GM13976 (cell line): ENCODE measurements around the gene OR13C4.

ENCODE experiments used
- DNase-seq: peaks from one replicate; pipeline ENCODE4 v3.0.0; 2012; ENCODE audit warnings: low spot score
- CTCF ChIP-seq: IDR thresholded peaks from 2 replicates; pipeline ENCODE4 v1.5.1; 2012; ENCODE audit warnings: borderline replicate concordance, mild to moderate bottlenecking; ENCODE audit not compliant: insufficient read depth; ENCODE audit errors: extremely low read depth, missing control alignments, control extremely low read depth
- in situ Hi-C: fragments of 300-500 bp; cut with MboI; formaldehyde crosslinking; loops from one replicate; pipeline ENCODE4 v1.12.0; 2022; ENCODE audit warnings: low sequenced_read_pairs, mixed read lengths, inconsistent platforms; ENCODE audit not compliant: unreplicated experiment

OR13C4 gene

DNA sequence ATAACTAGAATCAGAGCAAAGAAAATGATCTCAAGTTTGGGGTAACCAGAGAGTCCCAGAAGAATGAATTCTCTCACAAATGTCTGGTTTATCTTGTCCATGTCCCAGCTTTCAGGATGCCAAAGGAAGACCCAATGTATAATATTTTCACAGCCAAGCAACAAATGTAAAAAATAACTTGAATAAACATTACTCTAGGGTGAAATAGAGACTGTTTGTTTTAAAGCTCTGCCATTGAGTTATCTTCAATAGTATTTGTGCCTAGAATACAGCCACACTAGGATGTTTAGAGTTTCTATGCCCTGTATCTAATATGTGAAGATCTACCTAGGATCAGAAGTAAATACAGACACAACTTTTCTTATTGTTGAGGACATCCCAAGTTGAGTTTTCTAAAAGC, at the start of gene OR13C4:
TSS of gene OR13C4 (minus strand) at position 101 of the 400 bp plus-strand sequence. CDS start at position 101, 0 bp downstream.
- no peak for TF ChIP-seq CTCF
- no peak for DNase-seq
- in situ Hi-C loops: no loop called here

- TF ChIP-seq CTCF: no peak
- in situ Hi-C loops: no loop called here
- no peak for DNase-seq
These were observed 48.4 kb upstream of the OR13C4 start for GRCh38 chr9:104575456-104575855.

- no peak for TF ChIP-seq CTCF
- in situ Hi-C loops: no loop called here
- DNase-seq: no peak
These were observed 45.6 kb upstream of the OR13C4 start for GRCh38 chr9:104572612-104573011.

DNA sequence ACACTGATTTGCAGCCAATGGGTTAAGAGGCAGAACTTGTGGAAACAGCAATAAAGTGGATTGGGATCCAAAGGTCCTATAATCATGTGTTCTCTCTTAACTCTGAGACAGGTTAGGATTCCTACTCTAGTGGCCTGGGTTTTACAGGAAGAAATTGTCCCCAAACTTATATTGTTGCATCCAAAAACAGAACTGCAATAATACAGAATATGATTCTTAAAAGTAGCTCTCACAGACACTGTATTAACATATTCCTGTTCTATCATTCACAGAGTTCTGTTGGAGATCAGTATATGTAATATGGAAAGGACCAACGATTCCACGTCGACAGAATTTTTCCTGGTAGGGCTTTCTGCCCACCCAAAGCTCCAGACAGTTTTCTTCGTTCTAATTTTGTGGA, 41.9 kb upstream of the OR13C4 start, which contains the start of gene OR13C8:
TSS of gene OR13C8 (plus strand) at position 301 of the 400 bp plus-strand sequence. CDS start at position 301, 0 bp downstream.
- TF ChIP-seq CTCF: no peak
- DNase-seq: no peak
- in situ Hi-C loops: no loop called here

GRCh38 chr9:104564358-104564757, 37.3 kb upstream of the OR13C4 start:
- DNase-seq: no peak
- in situ Hi-C loops: no loop called here
- no peak for TF ChIP-seq CTCF

GRCh38 chr9:104556830-104557634, 30.0 kb upstream of the OR13C4 start:
- no peak for TF ChIP-seq CTCF
- in situ Hi-C loops: no loop called here
- no peak for DNase-seq

DNA sequence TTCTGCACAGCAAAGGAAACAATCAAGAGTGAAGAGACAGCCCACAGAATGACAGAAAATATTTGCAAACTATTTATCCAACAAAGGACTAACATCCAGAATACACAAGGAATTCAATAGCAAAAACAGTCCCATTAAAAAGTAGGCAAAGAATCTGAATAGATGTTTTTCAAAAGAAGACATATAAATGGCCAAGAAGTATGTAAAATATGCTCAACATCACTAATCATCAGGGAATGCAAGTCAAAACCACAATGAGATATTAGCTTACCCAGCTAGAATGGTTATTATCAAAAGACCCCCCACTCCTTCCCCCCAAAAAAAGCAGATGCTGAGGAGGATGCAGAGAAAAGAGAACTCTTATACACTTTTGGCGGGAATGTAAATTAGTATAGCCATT, 28.5 kb upstream of the OR13C4 start:
- in situ Hi-C loops: no loop called here

More for the DNA sequence above, 28.5 kb upstream of the OR13C4 start:
- DNase-seq: no peak
- no peak for TF ChIP-seq CTCF
